HG03432 (cell line): Measurements from ENCODE around the gene HK3.

Source experiments
- ATAC-seq: cut with Tn5 transposase; IDR thresholded peaks from one replicate; pipeline ENCODE4 v1.9.1; 2021; ENCODE audit warnings: mild to moderate bottlenecking, moderate library complexity; ENCODE audit not compliant: unreplicated experiment

The HK3 gene

DNA sequence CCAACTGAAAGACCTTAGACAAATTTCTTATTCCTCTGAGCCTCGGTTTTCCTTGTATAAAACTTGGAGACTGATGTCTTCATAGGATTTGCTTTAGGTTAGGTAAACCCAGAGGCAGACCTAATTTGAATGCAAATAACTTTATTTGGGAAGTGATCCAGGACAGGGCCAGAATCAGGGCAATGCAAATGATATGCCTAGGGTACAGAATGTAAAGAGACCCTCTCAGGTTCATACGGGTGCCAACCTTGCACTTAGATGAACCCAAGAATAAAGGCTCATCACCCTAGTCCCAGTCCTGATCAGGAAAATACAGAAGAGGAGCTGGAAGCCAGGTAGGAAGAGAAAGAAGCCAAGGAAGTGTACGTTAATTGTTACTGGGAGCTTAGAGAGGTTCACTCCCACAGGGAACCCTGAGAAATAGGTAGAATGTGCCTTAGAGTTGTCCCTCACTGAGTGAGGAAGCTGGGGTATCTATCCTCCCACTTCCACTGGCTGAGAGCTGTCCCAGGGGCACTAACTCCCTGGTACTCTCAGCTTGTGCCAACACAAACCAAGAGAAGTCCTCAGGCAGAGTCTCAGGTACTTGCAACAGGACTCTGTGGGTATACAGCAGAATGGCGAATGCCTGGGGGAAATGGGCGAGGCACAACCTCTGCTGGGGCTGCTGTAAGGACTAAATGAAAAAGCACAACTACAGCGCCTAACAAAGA is 3.1 kb upstream of the HK3 start:
- ATAC-seq, result no peak

DNA sequence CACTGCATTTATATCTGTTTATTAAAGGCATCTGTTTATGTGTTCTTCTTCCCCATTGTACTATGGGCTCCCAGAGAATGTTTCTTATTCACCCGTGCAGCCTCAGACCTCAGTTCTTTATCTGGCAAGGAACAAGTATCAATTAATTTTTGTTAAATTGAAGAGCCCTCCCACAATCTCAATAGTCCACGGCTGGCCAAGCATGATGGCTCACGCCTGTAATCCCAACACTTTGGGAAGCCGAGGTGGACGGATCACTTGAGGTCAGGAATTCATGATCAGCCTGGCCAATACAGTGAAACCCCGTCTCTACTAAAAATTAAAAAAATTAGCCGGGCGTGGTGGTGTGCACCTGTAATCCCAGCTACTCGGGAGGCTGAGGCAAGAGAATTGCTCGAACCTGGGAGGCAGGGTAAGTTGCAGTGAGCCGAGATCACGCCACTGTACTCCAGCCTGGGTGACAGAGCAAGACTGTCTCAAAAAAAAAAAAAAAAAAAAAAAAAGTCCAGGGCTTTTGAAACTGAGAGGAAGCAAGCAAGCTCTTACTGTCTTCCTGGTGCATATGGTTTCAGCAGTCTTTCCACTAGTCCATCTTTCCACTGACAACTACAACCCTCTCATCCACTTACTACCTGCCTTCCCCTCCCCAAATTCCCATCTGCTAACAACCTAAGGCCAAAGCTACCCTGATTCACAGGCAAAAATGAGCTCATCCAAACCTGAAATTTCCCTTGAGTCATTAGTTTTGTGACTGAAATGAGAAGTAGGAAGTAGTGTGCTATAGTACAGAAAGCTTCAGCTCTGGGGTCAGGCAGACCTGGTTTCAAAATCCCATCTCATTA is 2.3 kb upstream of the HK3 start:
- peak; percentile 70 for ATAC-seq

DNA sequence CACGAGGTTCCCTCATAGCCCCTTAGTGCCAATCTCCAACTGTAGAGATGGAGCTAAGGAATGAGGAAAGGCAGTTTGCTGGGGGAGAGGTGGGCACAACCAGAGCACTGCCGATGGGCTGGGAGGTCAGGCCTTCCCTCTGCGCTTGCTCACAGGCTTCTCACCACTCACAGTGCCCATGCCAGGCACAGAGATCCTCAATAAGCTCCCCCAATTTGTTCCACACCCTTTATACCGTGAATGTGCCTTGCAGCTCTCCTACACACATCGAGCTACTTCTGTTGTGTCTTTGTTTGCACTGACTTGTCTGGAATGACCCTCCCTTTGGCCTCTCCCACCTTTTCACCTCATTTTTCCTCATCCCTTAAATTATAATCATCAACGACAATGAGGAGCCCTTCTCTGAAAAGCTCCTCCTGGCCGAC is 1.6 kb upstream of the HK3 start:
- no peak for ATAC-seq

DNA sequence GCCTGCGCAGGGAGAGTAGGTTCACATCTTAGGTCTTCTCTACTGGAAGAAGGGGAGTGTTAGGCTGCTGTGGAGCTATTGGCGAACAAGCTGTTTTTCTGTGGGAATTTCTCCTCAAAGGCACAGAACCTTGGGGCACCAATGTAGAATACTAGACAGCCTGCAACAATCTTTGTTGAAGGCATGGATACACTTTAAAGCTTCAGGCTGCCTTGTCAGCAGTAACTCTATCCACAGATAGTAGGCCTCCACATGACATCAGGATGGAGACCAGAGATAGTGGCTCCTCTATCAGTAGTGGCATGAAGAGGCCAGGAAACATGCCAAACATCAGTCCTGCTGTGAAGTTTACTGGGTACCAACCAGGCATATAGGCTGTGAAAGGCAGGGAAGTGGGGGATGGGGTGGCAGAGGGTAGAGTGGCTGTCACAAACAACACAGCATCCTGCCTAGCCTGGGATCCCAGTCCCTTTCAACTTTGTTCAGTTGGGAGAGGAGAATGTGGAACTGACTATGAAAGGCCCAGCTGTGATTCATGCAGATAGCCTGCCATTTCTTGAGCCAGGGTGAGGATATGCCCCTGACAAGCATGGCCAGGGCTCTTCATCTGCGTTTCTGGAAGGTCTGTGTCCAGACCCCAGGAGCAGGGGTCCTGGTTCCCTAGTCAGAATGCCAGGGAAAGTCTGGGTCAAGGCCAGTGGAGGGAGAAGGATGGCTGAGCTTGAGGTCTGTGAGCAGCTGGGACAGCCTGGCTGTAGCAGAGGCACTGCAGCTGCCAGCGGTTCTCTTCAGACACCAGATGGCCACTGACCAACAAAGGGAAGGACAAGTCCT is 1.0 kb upstream of the HK3 start:
- no peak for ATAC-seq

DNA sequence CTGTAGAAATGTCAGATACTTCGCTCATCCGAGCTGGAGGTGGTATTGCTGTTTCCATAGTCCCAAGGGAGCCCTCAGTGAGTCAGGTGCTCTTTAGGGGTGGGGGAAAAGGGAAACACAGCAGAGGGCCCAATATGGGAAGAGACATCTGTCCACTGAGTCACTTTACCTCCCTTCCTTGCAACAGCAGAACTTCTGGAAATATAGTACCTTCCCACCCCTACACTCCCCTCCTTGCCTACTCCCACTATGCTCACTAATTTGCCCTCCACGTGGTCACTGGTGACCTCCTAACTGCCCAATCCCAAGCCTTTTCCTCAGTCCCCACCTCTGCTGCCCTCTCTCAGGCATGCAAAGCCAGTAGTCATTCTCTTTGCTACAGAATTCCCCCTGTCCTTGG is 1.9 kb downstream of the HK3 start:
- ATAC-seq, result no peak

DNA sequence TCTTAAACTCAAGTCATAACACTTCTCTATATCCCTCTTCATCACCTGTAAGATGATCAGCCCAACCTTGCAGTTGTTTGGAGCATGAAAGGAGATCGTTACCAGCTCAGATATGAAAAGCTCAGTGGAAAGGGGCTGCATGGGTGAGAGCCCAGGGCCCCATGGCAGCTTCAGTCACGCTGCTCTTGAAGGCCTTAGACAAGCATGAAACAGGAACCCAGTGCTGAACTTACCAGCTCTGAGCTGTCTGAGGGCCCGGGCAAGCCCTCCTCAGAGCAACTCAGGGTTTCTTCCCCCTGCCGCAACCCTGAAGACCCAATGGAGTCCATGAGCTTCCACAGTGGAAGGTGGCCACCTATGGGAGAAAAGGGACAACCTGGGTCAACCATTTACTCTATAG is 3.3 kb downstream of the HK3 start:
- ATAC-seq, result no peak

DNA sequence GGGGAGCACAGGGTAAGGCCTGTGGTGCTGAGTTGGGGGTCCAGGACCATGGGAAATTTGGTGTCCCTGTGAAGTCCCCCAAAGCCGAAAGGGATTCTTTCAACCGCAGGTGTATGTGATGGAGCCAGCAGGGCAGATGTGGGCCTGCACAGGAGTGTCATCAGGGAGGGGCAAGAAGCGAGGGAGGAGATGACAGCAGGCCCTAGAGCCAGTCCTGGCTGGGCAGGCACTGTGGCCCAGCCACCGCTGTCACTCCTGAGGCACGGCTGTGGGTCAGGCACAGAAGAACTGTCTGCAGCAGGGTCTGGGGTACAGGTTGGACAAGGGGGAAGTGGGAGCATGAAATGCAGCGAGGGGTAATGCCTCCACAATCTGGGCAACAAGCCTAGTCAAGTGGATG is 4.8 kb downstream of the HK3 start:
- no peak for ATAC-seq

DNA sequence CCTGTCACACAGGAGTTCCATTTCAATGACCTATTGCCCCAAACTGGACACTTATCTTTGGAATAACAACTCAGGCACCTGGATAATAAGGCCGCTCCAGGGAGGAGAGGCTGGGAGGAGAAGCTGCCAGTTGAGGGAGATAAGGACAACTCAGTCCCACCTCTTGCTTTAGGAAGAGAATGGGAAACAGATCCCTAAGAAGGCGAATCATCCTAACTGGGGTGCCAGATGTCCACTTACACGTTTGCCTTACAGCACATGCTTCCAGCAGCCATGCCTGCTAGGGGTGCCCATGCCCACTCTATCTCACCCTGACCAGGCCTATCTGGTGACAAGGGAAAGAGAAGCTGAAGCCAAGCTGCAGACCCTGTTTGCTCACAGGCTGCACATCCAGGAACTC is 6.5 kb downstream of the HK3 start:
- ATAC-seq, result no peak

DNA sequence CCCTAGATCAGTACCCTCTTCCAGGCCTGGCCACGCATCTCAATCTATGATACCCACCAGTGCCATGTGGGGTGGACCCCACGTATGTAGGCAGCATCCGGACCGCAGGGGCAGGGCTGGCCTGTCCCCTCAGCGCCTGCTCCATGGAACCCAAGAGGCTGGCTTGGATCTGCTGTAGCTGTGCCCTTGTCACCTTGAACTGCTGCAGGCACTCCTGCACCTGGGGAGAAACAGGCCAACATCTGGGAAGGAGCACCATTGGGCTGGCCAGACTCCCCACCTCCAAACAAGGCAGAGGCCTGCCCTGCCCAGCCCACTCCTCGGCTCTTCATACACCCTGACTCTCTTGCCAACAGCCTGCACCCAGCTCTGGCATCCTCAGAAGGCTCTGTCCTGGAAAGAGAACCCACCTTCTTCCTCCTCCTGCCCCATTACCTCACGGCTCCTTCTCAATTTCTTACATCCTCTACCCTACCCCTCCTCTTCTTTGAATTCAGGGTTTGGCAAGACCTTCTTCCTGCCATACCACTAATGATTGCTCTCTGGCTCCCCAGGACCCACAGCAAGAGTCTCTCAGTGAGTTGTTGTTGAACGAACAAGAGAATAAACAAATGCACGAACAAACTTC is 7.7 kb downstream of the HK3 start:
- no peak for ATAC-seq

DNA sequence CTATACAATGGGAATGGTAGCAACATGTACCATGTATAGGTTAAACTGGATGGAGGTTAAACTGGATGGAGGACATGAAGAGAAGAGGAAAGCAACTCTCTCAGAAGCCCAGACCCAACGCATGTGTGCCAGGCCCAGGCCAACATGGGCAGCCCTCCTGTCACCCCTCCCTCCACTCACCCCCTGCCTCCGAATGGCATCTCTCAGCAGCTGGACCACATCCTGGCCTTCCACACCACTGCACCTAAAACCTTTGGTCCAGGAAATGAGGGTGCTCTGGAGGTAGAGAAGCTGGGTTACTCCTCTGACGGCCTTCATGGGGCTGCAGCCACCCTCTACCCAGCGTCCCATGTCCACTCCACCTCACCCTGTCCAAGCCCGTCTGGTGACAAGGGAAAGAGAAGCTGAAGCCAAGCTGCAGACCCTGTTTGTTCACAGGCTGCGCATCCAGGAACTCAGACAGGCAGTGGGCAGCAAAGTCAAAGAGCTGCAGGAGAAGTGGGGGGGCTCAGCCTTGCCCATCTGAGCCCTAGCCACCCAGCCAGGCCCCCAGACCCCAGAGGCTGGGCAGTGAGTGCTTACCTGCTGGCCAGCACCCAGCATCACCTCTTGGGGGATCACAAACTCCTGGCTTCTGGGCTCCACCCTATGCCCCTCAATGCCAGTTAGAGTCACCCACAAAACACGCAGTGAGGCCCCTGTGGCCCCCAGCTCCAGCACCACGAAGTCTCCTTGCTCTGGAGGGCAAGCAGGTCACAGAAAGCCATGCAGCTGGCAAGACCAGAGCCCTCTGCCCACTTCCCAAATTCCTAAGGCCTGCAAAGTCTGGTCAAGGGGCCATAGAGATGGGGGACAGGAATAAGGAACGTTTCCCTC is 8.5 kb downstream of the HK3 start:
- ATAC-seq, result no peak

DNA sequence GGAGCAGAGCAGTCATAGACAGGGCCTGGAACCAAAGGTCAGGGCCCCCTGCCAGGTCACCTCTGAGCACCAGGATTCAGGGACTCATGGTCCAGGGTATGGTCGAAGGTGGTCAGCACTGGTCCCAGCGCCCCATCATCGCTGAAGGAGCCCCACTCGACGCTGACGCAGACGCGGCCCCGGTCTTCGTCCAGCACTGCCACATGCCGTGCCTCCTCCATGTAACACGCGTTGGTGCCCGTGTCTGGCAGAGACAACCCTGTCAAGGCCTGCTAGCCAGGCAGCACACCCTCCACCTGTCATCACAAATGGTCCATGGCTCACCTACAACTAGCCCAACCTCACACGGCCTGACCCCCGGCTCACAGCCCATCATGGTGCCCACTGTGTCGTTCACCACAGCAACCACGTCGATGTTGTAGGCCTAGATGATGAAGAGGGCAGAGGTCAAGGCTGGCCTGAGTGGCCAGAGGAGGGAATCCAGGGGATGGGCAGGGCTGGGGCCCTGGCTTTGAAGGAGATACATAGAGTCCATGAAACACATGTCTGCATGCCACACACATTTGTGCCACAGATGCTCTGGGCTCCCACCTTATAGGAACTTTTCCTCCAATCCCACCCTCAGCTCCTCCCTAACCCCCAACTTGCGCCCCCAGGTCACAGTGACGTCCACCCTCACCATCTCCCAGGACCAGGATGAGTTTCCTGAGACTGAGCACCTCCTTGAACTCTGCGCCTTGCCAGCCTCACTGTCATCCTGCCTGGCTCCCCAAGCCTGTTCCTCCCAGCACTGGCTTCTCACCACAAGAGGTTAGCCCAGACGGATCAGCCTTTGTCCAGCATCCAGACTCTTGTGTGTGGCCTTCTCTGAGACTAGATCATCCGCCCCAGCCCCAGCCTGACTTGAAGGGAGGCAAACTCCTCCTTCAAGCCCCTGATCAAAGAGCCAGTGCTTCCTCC is 9.5 kb downstream of the HK3 start:
- no peak for ATAC-seq

DNA sequence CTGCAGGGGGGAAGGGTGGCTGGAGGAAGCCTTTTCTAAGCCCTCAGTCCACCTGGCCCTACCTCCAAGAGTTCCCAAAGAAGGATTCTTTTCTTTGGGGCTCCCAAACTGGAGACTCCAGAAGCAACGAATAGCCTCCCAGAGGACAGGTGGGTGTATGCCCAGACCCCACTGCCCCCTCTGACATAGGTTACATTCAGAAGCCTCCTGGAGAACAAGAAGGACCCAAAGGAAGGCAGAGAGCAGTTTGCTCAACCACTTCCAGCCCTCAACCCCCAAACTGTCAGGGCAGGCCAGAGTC is 10.3 kb downstream of the HK3 start:
- ATAC-seq, result no peak

DNA sequence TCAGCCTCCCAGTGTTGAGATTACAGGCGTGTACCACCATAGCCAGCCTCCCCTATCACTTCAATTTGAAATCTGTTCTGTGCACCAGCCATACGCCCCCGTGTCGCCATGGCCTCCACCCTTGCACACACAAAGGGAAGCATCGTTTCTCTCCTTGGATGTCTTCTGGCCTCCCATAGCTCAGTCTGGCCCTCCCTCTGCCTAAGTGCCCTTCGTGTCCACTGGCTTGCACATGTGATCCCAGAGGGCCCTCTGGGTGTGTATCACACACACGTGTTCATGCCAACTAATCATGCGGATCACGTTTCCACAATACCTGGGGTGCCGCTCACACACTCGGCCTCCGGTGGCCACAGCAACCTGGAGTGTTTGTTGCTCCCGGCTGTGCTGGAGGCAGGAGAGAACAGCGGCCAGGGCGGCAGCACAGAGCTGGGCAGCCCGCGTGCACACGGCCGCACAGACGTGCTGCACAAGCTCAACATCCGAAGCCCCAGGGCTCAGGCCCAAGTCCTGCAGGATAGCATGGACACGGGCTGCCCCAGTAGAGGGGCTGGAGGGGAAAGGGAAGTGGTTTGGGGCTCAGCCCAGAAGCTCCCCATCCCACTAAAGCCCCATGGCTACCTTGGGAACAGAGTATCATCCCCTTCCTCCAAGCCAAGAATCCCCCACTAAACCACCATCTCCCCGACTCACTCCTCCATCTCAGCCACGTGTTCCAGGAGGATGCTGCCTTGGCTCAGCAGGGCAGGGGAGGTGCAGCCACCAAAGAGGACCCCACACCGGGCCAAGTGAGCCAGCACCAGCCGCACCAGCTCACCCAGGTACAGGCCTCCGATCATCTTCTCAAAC is 10.9 kb downstream of the HK3 start:
- no peak for ATAC-seq

DNA sequence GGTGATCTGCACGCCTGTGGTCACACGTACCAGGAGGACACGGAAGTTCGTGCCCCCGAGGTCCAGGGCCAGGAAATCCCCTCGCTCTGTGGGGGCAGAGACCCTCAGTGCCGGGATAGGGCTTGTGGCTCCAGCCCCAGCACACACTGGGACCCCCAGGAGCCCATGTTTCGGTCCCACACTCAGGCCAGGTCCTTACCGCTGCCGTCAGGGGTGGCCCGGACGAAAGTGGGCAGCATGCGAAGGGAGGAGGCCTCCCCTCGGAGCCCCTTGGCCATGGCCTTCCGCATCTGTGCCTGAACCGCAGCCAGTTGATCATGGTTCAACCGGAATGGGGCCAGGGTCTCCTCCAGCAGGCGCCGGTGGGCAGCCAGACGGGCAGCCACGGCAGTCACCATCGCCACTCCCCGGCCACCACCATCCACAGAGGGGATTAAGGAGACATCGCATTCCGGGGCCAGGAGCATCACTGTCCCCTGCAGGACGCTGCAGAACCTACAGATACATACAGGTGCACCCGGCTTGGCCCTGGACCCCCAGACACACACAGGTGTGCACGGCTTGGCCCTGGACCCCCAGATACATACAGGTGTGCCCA is 11.8 kb downstream of the HK3 start:
- ATAC-seq, result no peak

DNA sequence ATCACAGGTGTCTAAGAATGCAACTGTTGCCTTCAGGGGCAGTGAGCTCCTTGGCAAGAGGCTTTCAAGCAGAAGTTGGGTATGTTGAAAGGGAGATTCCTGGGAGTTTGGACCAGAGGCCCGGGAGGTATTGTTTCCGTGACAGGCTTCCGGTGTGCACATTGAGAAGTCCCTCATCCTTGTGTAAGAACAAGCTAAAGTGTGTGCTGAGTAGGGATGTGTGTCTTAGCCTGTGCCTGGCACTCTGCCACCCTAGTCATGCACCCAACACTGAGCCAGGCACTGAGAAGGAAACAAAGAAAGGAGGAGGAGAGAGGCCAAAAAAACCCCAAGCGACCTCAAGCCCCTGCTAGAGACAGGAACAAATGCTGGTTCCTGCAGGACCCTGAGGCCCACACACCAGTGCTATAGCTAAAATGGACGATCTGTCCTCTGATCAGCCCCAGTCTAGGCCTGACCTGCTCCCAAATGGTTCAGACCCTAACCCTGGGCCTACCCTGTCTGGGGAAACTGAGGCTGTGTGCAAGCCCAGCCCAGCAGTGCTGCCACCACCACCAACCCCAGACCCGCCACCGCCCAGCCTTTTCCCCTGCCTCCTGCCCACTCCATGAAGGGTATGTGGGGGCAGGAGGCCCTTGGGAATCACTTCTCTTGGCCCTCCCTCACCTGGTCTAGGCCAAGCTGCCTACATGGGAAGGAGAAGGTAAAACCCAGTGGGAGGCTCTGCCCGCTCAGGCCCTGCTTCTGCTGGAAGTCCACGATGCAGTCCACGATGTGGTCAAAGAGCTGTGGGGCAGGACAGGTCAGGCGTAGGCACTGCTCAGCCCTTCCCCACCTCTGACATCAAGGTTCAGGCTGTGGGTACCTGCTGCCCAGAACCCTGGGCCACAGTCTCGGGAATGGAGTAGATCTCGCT is 12.6 kb downstream of the HK3 start:
- ATAC-seq, result no peak

DNA sequence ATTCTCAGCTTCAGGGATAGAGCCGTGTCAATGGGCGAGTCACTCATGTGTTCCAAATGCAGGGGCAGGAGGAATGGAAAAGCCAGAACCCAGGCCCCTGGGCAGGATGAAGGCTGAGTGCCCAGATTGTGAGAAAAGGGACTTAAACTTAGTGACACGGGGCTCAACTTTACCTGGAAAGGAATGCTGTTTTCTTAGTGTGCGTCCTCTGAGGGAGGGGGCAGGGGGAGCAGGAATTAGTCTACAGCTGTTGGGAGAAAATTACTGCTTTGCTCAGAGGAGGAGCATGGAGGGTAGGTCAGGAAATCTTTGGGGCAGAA is 14.6 kb downstream of the HK3 start:
- no peak for ATAC-seq
